ENCODE results near the gene ZNF436. TPM values are rescaled to one million over a fixed set of nuclear protein-coding genes. Genes with fewer than 3 reads are reported as not detected.

Gene ZNF436
- total RNA-seq, 2 experiments from 2014 or later: 3.7 to 4.0 TPM

DNA sequence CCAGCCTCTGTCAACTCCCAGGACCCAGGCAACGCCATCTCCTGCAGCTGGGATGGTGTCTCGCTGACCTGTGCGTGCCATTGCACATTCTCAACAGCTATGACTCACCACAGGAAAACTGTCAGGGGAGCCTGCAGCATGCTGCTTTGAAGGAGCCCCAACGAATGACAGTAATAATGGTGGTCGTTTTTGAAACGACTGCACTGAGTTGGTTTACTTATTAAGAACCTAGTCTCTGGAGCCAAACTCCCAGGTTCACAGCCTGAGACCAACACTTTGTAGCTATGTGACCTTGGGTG, 33.4 kb upstream of the ZNF436 start:
- H3K36me3 Mint-ChIP-seq (ENCODE audit: low read depth): peaks cover 30% of the 10 kb centered on the region
- H3K4me1 Mint-ChIP-seq (ENCODE audit: low read depth): peaks cover 10% of the 10 kb centered on the region
- no peaks in the 10 kb centered on the region for H3K9me3 ChIP-seq (ENCODE audit: control insufficient read depth in 1 of 2, insufficient read depth in 1 of 2, low read length in 2 of 2)
- H3K9me3 Mint-ChIP-seq: no peaks in the 10 kb centered on the region
- peaks cover 12% of the 10 kb centered on the region for H3K4me1 ChIP-seq (ENCODE audit: insufficient read depth, low read length)
- H3K27me3 Mint-ChIP-seq: no peaks in the 10 kb centered on the region
- intact Hi-C loops (cut with DNase I, micrococcal nuclease): loop anchor here (5.0 kb wide), 4 partner anchors 61 to 306 kb away; partner anchors contain the start of genes HNRNPR (in 1 of the 2) and HTR1D (in 1 of the 2)
- CTCF ChIA-PET: interaction anchor here (0.6 to 1.6 kb wide), 3 partner anchors 35 to 364 kb away, joined by 3 to 6 read pairs (median 5); partner anchors contain the start of gene HNRNPR
- H3K27me3 ChIP-seq (ENCODE audit: control insufficient read depth in 1 of 2, insufficient read depth in 2 of 2, low read length in 2 of 2): no peaks in the 10 kb centered on the region
- no peak overlapping the region for H3K4me3 ChIP-seq (ENCODE audit: low read length)
- H3K27ac Mint-ChIP-seq: no peak overlapping the region
- ATAC-seq (ENCODE audit: poor library complexity): no peak
- TF ChIP-seq, protein P1, sequence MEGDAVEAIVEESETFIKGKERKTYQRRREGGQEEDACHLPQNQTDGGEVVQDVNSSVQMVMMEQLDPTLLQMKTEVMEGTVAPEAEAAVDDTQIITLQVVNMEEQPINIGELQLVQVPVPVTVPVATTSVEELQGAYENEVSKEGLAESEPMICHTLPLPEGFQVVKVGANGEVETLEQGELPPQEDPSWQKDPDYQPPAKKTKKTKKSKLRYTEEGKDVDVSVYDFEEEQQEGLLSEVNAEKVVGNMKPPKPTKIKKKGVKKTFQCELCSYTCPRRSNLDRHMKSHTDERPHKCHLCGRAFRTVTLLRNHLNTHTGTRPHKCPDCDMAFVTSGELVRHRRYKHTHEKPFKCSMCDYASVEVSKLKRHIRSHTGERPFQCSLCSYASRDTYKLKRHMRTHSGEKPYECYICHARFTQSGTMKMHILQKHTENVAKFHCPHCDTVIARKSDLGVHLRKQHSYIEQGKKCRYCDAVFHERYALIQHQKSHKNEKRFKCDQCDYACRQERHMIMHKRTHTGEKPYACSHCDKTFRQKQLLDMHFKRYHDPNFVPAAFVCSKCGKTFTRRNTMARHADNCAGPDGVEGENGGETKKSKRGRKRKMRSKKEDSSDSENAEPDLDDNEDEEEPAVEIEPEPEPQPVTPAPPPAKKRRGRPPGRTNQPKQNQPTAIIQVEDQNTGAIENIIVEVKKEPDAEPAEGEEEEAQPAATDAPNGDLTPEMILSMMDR (IDR thresholded peaks at IDR 0.05): no peak
- POLR2A ChIA-PET: interaction anchor here (1.6 to 2.0 kb wide), 2 partner anchors 20 to 58 kb away, joined by 6 to 10 read pairs; partner anchors contain the start of gene HNRNPR
- no peak overlapping the region for H3K27ac ChIP-seq (ENCODE audit: low read depth in 1 of 2, low read length in 2 of 2)
- H3K36me3 ChIP-seq (ENCODE audit: insufficient read depth, low read length): peaks cover 2% of the 10 kb centered on the region
- peak in 2 of 14 experiments; percentile 24 to 46 for DNase-seq
- no peak overlapping the region for H3K4me3 Mint-ChIP-seq

GRCh38 chr1:23402286-23403037, 32.8 kb upstream of the ZNF436 start:
- ChIA-PET POLR2A (no interaction called here), CTCF (interaction anchor here (0.6 kb wide), 1 partner anchor 69 kb away, joined by 4 read pairs; no protein-coding TSS in a partner anchor)
- Mint-ChIP-seq H3K9me3 (no peaks in the 10 kb centered on the region), H3K36me3 (ENCODE audit: low read depth) (peaks cover 35% of the 10 kb centered on the region), H3K4me3 (no peak overlapping the region), H3K27ac (no peak overlapping the region), H3K4me1 (ENCODE audit: low read depth) (peaks cover 10% of the 10 kb centered on the region), H3K27me3 (no peaks in the 10 kb centered on the region)
- no peaks in the 10 kb centered on the region for H3K27me3 ChIP-seq (ENCODE audit: control insufficient read depth in 1 of 2, insufficient read depth in 2 of 2, low read length in 2 of 2)
- DNase-seq (peak in 3 of 14 experiments; percentile 13 to 49 (median 31)), ATAC-seq (ENCODE audit: poor library complexity) (no peak)
- H3K27ac ChIP-seq (ENCODE audit: low read depth in 1 of 2, low read length in 2 of 2): no peak overlapping the region
- no peak overlapping the region for H3K4me3 ChIP-seq (ENCODE audit: low read length)
- H3K4me1 ChIP-seq (ENCODE audit: insufficient read depth, low read length): peaks cover 12% of the 10 kb centered on the region
- intact Hi-C loops (cut with DNase I, micrococcal nuclease): loop anchor here (5.0 kb wide), 4 partner anchors 60 to 305 kb away; partner anchors contain the start of genes HNRNPR (in 1 of the 2) and HTR1D (in 1 of the 2)
- H3K36me3 ChIP-seq (ENCODE audit: insufficient read depth, low read length): peaks cover 2% of the 10 kb centered on the region
- TF ChIP-seq, protein P1 (IDR thresholded peaks at IDR 0.05): no peak
- no peaks in the 10 kb centered on the region for H3K9me3 ChIP-seq (ENCODE audit: control insufficient read depth in 1 of 2, insufficient read depth in 1 of 2, low read length in 2 of 2)

GRCh38 chr1:23401313-23401712, 31.7 kb upstream of the ZNF436 start:
- peaks cover 47% of the 10 kb centered on the region for H3K36me3 Mint-ChIP-seq (ENCODE audit: low read depth)
- Histone ChIP-seq H3K4me1 (ENCODE audit: insufficient read depth, low read length) (peaks cover 12% of the 10 kb centered on the region), H3K4me3 (ENCODE audit: low read length) (no peak overlapping the region), H3K36me3 (ENCODE audit: insufficient read depth, low read length) (peaks cover 2% of the 10 kb centered on the region), H3K27ac (ENCODE audit: low read depth in 1 of 2, low read length in 2 of 2) (no peak overlapping the region), H3K27me3 (ENCODE audit: control insufficient read depth in 1 of 2, insufficient read depth in 2 of 2, low read length in 2 of 2) (no peaks in the 10 kb centered on the region), H3K9me3 (ENCODE audit: control insufficient read depth in 1 of 2, insufficient read depth in 1 of 2, low read length in 2 of 2) (no peaks in the 10 kb centered on the region)
- DNase-seq (no peak), ATAC-seq (ENCODE audit: poor library complexity) (no peak)
- POLR2A ChIA-PET: no interaction called here
- no peaks in the 10 kb centered on the region for H3K9me3 Mint-ChIP-seq
- CTCF ChIA-PET: interaction anchor here (1.4 kb wide), 1 partner anchor 21 kb away, joined by 3 read pairs; no protein-coding TSS in a partner anchor
- peaks cover 10% of the 10 kb centered on the region for H3K4me1 Mint-ChIP-seq (ENCODE audit: low read depth)
- TF ChIP-seq, protein P1 (IDR thresholded peaks at IDR 0.05): no peak
- H3K27me3 Mint-ChIP-seq: no peaks in the 10 kb centered on the region
- H3K4me3 Mint-ChIP-seq: no peak overlapping the region
- intact Hi-C loops (cut with DNase I, micrococcal nuclease): loop anchor here (5.0 kb wide), 4 partner anchors 59 to 304 kb away; partner anchors contain the start of genes HNRNPR (in 1 of the 2) and HTR1D (in 1 of the 2)
- H3K27ac Mint-ChIP-seq: no peak overlapping the region

Measured in CD4-positive, alpha-beta T cell (primary cell).